MG63 (cell line): ENCODE measurements around the gene NME9. TPM values are rescaled to one million over a fixed set of nuclear protein-coding genes. Genes with fewer than 3 reads are reported as not detected.

Source experiments
- DNase-seq: peaks from one replicate; pipeline ENCODE4 v3.0.0-alpha.2; 2020
- H3K27me3 ChIP-seq: fragments of 250-450 bp; sonication (Bioruptor Pico); 2 replicates; pipeline ENCODE4 v1.5.1; 2020; ENCODE audit warnings: mild to moderate bottlenecking, moderate library complexity
- H3K36me3 ChIP-seq: fragments of 250-450 bp; sonication (Bioruptor Pico); 2 replicates; pipeline ENCODE4 v1.5.1; 2020; ENCODE audit warnings: mild to moderate bottlenecking, moderate library complexity
- H3K4me3 ChIP-seq: fragments of 250-450 bp; sonication (Bioruptor Pico); 2 replicates; pipeline ENCODE4 v1.5.1; 2020; ENCODE audit warnings: mild to moderate bottlenecking, moderate library complexity
- H3K9me3 ChIP-seq: fragments of 250-450 bp; sonication (Bioruptor Pico); 2 replicates; pipeline ENCODE4 v1.5.1; 2020; ENCODE audit warnings: mild to moderate bottlenecking, moderate library complexity
- total RNA-seq: library from RNA; depleted of rRNA; stranded (reverse); fragments of >200 nt; shearing (Covaris generic); gene quantifications from 2 replicates; pipeline ENCODE4 v1.2.3, GENCODE V29; 2014; ENCODE audit warnings: low replicate concordance

The NME9 gene
- total RNA-seq, 1 experiment from 2014 or later: 3.1 TPM

- H3K4me3 ChIP-seq: no peak overlapping the region
- H3K36me3 ChIP-seq: no peaks in the 10 kb centered on the region
- no peaks in the 10 kb centered on the region for H3K27me3 ChIP-seq
- H3K9me3 ChIP-seq: no peaks in the 10 kb centered on the region
- DNase-seq: no peak
Observed at GRCh38 chr3:138366006-138366759, 36.5 kb upstream of the NME9 start.

- H3K9me3 ChIP-seq: no peaks in the 10 kb centered on the region
- H3K4me3 ChIP-seq: no peak overlapping the region
- no peaks in the 10 kb centered on the region for H3K36me3 ChIP-seq
- no peak for DNase-seq
- no peaks in the 10 kb centered on the region for H3K27me3 ChIP-seq
Observed at GRCh38 chr3:138365253-138365555, 35.6 kb upstream of the NME9 start.

- DNase-seq: no peak
- H3K9me3 ChIP-seq: no peaks in the 10 kb centered on the region
- no peaks in the 10 kb centered on the region for H3K27me3 ChIP-seq
- H3K4me3 ChIP-seq: no peak overlapping the region
- H3K36me3 ChIP-seq: no peaks in the 10 kb centered on the region
Observed at GRCh38 chr3:138364356-138365252, 35.0 kb upstream of the NME9 start.

GRCh38 chr3:138363322-138363721, 33.7 kb upstream of the NME9 start:
- H3K36me3 ChIP-seq: no peaks in the 10 kb centered on the region
- no peak for DNase-seq

GRCh38 chr3:138362538-138362937, 32.9 kb upstream of the NME9 start:
- H3K27me3 ChIP-seq: no peaks in the 10 kb centered on the region
- H3K9me3 ChIP-seq: no peaks in the 10 kb centered on the region
- H3K4me3 ChIP-seq: no peak overlapping the region
- DNase-seq: peak; percentile 33
- no peaks in the 10 kb centered on the region for H3K36me3 ChIP-seq

More at GRCh38 chr3:138363322-138363721, 33.7 kb upstream of the NME9 start:
- Histone ChIP-seq H3K27me3 (no peaks in the 10 kb centered on the region), H3K9me3 (no peaks in the 10 kb centered on the region), H3K4me3 (no peak overlapping the region)

GRCh38 chr3:138361561-138361971, 31.9 kb upstream of the NME9 start:
- no peaks in the 10 kb centered on the region for H3K27me3 ChIP-seq
- H3K9me3 ChIP-seq: no peaks in the 10 kb centered on the region
- H3K36me3 ChIP-seq: no peaks in the 10 kb centered on the region
- no peak for DNase-seq
- H3K4me3 ChIP-seq: no peak overlapping the region

GRCh38 chr3:138360869-138361525, 31.3 kb upstream of the NME9 start:
- H3K27me3 ChIP-seq: no peaks in the 10 kb centered on the region
- no peaks in the 10 kb centered on the region for H3K9me3 ChIP-seq
- H3K4me3 ChIP-seq: no peak overlapping the region
- DNase-seq: no peak
- H3K36me3 ChIP-seq: no peaks in the 10 kb centered on the region

GRCh38 chr3:138359919-138360868, 30.5 kb upstream of the NME9 start:
- no peak for DNase-seq
- H3K27me3 ChIP-seq: no peaks in the 10 kb centered on the region
- H3K4me3 ChIP-seq: no peak overlapping the region
- H3K36me3 ChIP-seq: no peaks in the 10 kb centered on the region
- H3K9me3 ChIP-seq: no peaks in the 10 kb centered on the region

GRCh38 chr3:138359148-138359918, 29.7 kb upstream of the NME9 start:
- peak; percentile 40 for DNase-seq
- H3K4me3 ChIP-seq: no peak overlapping the region
- no peaks in the 10 kb centered on the region for H3K27me3 ChIP-seq
- no peaks in the 10 kb centered on the region for H3K9me3 ChIP-seq
- no peaks in the 10 kb centered on the region for H3K36me3 ChIP-seq

- Histone ChIP-seq H3K27me3 (no peaks in the 10 kb centered on the region), H3K36me3 (no peaks in the 10 kb centered on the region)
Observed at GRCh38 chr3:138356730-138357405, 27.2 kb upstream of the NME9 start.

GRCh38 chr3:138355071-138355470, 25.4 kb upstream of the NME9 start:
- no peak overlapping the region for H3K4me3 ChIP-seq
- H3K27me3 ChIP-seq: no peaks in the 10 kb centered on the region
- no peaks in the 10 kb centered on the region for H3K36me3 ChIP-seq
- DNase-seq: no peak
- H3K9me3 ChIP-seq: no peaks in the 10 kb centered on the region

More at GRCh38 chr3:138356730-138357405, 27.2 kb upstream of the NME9 start:
- Histone ChIP-seq H3K9me3 (no peaks in the 10 kb centered on the region), H3K4me3 (no peak overlapping the region)
- DNase-seq: no peak

GRCh38 chr3:138354376-138354775, 24.7 kb upstream of the NME9 start:
- H3K36me3 ChIP-seq: no peaks in the 10 kb centered on the region
- no peaks in the 10 kb centered on the region for H3K27me3 ChIP-seq
- no peak for DNase-seq
- H3K9me3 ChIP-seq: no peaks in the 10 kb centered on the region
- H3K4me3 ChIP-seq: no peak overlapping the region

GRCh38 chr3:138351916-138352550, 22.4 kb upstream of the NME9 start:
- Histone ChIP-seq H3K36me3 (no peaks in the 10 kb centered on the region), H3K27me3 (no peaks in the 10 kb centered on the region), H3K4me3 (no peak overlapping the region), H3K9me3 (0 out of 2 replicates have a peak, but pooled peaks cover 2% of the 10 kb centered on the region)
- no peak for DNase-seq

GRCh38 chr3:138351151-138351550, 21.5 kb upstream of the NME9 start:
- Histone ChIP-seq H3K9me3 (0 out of 2 replicates have a peak, but pooled peaks cover 2% of the 10 kb centered on the region), H3K27me3 (no peaks in the 10 kb centered on the region), H3K4me3 (no peak overlapping the region), H3K36me3 (no peaks in the 10 kb centered on the region)
- no peak for DNase-seq
